Suprapubic skin (tissue), 4 donors: Measurements from ENCODE around the gene EGR2. TPM values are rescaled to one million over a fixed set of nuclear protein-coding genes. Genes with fewer than 3 reads are reported as not detected.
"Not testable (repeated sequence)": the region's sequence is repeated elsewhere in the genome, so short reads cannot be mapped to it uniquely, and the experiment has no call there.

ENCODE experiments used
- DNase-seq, 2 donors: peaks; one replicate each; pipeline ENCODE4 v3.0.0-alpha.2; 2019; ENCODE audit warnings: low spot score in 2 of 2
- H3K27ac ChIP-seq: fragments of 200-600 bp; sonication (generic); one replicate; pipeline ENCODE4 v1.5.1; 2019
- H3K27me3 ChIP-seq: fragments of 200-600 bp; sonication (generic); one replicate; pipeline ENCODE4 v1.5.1; 2019
- H3K36me3 ChIP-seq: fragments of 200-600 bp; sonication (generic); one replicate; pipeline ENCODE4 v1.5.1; 2019
- H3K4me1 ChIP-seq: fragments of 200-600 bp; sonication (generic); one replicate; pipeline ENCODE4 v1.5.1; 2019
- H3K4me3 ChIP-seq: fragments of 200-600 bp; sonication (generic); one replicate; pipeline ENCODE4 v1.5.1; 2019; ENCODE audit warnings: mild to moderate bottlenecking
- H3K9me3 ChIP-seq: fragments of 200-600 bp; sonication (generic); one replicate; pipeline ENCODE4 v1.5.1; 2019
- EP300 ChIP-seq: sonication (generic); formaldehyde crosslinking; IDR thresholded peaks from one replicate; pipeline ENCODE4 v1.6.1; 2017; ENCODE audit warnings: antibody characterized with exemption
- POLR2A ChIP-seq, 2 donors: fragments of 450-650 bp; IDR thresholded peaks; one replicate each; pipeline ENCODE4 v1.6.1; 2017; ENCODE audit warnings: antibody characterized with exemption in 2 of 2, mild to moderate bottlenecking in 2 of 2, moderate library complexity in 2 of 2
- POLR2AphosphoS5 ChIP-seq, 3 donors: sonication (generic); formaldehyde crosslinking; IDR thresholded peaks; one replicate each; pipeline ENCODE4 v1.6.1; 2017; ENCODE audit warnings: antibody characterized with exemption in 3 of 3
- WGBS: methylation state at CpG from one replicate; pipeline ENCODE4 v1.1.5; 2018; 5-methylcytosine and 5-hydroxymethylcytosine counted together
- total RNA-seq, 4 donors: library from RNA; depleted of rRNA; stranded (reverse); fragments of >200 nt; gene quantifications; one replicate each; pipeline ENCODE4 v1.1.0, GENCODE V29; 2016
- TF ChIP-seq, protein P1 (sequence below), 2 donors: fragments of 200-600 bp in 1 of 2; fragments of 450-650 bp in 1 of 2; sonication (generic) in 1 of 2; IDR thresholded peaks; one replicate each; pipeline ENCODE4 v1.5.1; 2016 to 2019; ENCODE audit warnings: antibody characterized with exemption in 2 of 2, mild to moderate bottlenecking in 1 of 2, moderate library complexity in 1 of 2

Gene EGR2
- total RNA-seq, 4 donors from 2014 or later = 7.2 to 39.0 (median 24.3) TPM

DNA sequence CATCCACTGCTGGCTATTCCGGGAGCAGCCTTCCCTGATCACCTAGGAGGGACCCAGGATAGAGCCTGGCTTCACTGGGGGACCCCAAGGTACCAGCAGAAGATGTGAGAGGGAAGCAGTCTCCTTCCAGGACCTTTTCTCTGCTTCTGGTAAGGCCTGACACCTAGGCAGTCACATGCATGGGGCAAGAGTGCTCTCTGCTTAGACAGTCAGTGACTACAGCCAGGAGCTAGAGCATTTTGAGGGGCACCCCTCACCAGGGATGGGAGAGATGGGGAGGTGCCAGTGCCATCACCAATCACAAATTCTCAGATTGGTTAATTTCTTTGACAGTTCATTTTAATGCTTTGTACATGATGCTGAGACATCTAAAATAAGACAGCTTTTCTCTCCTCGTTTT lies 25.6 kb downstream of the EGR2 start:
- Histone ChIP-seq H3K36me3 (no peaks in the 10 kb centered on the region), H3K9me3 (no peaks in the 10 kb centered on the region), H3K4me3 (no peak overlapping the region), H3K27ac (no peak overlapping the region), H3K4me1 (no peaks in the 10 kb centered on the region), H3K27me3 (no peaks in the 10 kb centered on the region)
- no peak for DNase-seq
- TF ChIP-seq POLR2A (IDR thresholded peaks at IDR 0.05) = no peak
- no peak for TF ChIP-seq EP300
- TF ChIP-seq, protein P1, sequence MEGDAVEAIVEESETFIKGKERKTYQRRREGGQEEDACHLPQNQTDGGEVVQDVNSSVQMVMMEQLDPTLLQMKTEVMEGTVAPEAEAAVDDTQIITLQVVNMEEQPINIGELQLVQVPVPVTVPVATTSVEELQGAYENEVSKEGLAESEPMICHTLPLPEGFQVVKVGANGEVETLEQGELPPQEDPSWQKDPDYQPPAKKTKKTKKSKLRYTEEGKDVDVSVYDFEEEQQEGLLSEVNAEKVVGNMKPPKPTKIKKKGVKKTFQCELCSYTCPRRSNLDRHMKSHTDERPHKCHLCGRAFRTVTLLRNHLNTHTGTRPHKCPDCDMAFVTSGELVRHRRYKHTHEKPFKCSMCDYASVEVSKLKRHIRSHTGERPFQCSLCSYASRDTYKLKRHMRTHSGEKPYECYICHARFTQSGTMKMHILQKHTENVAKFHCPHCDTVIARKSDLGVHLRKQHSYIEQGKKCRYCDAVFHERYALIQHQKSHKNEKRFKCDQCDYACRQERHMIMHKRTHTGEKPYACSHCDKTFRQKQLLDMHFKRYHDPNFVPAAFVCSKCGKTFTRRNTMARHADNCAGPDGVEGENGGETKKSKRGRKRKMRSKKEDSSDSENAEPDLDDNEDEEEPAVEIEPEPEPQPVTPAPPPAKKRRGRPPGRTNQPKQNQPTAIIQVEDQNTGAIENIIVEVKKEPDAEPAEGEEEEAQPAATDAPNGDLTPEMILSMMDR (IDR thresholded peaks at IDR 0.05) = no peak
- TF ChIP-seq POLR2AphosphoS5 (IDR thresholded peaks at IDR 0.05) = no peak
- WGBS = 97% methylated on average over 2 of the region's 2 CpGs

DNA sequence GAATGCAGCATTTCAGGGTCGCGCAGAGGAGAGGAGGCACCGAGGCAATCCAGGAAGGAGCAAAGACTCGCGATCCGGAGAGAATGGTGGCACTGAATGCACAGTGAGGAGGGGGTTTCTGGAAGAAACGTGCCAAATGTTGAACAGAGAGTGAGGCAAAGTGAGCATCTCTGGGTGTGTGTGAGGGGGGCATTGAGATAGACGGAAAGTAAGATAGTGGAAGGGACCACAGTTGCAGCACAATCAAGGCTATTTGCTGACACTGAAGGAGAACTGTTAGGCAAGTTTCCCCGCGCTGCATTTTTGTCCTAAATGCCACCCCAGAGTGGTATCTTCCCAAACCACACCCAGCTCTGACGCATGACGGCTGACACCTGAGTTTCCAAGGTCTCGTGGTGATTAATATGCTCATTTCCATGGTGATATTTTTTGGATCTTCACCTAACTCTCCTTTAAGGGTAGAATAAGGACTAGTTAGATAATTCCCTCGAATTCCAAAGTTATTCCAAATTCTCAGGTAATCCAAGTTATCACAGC lies 26.1 kb downstream of the EGR2 start:
- no peak for DNase-seq
- Histone ChIP-seq H3K4me3 (no peak overlapping the region), H3K9me3 (no peaks in the 10 kb centered on the region), H3K27ac (no peak overlapping the region), H3K27me3 (no peaks in the 10 kb centered on the region), H3K36me3 (no peaks in the 10 kb centered on the region), H3K4me1 (no peaks in the 10 kb centered on the region)
- WGBS = 82% methylated on average over 14 of the region's 14 CpGs
- TF ChIP-seq EP300 (no peak), POLR2A (IDR thresholded peaks at IDR 0.05) (no peak), POLR2AphosphoS5 (IDR thresholded peaks at IDR 0.05) (no peak)
- TF ChIP-seq, protein P1 (IDR thresholded peaks at IDR 0.05) = no peak

DNA sequence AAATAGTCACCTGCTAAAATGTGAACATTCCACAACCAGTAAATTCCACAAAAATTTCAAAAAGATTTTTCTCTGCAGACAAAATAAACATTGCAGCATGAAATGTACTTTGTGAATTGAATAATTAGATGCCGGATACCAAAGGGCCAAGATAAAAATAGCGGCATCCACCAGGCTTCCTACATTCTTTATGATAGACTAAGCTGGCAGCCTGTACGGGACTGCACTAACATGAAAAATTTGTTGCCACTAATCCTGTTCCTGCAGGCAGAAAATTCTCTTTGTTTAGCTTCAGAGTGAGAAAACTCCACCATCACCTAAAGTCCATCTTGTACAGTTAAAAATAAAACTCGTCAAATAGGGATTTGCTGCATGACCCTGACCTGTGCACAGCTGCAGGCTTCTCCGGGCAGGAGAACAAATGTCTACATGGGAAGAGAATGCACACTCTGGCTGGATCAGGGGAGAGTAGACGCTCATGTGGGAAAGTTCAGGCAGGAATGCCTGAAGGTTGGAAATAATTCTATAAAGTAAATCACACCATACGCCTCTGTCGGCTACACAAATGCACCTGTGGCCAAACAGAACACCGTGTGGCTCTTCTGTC lies 27.2 kb downstream of the EGR2 start:
- Histone ChIP-seq H3K27ac (no peak overlapping the region), H3K27me3 (no peaks in the 10 kb centered on the region), H3K4me3 (no peak overlapping the region), H3K4me1 (no peaks in the 10 kb centered on the region), H3K9me3 (no peaks in the 10 kb centered on the region), H3K36me3 (no peaks in the 10 kb centered on the region)
- DNase-seq = no peak
- TF ChIP-seq EP300 (no peak), POLR2A (IDR thresholded peaks at IDR 0.05) (no peak), POLR2AphosphoS5 (IDR thresholded peaks at IDR 0.05) (no peak)
- TF ChIP-seq, protein P1 (IDR thresholded peaks at IDR 0.05) = no peak
- 46% methylated on average over 9 of the region's 9 CpGs for WGBS

DNA sequence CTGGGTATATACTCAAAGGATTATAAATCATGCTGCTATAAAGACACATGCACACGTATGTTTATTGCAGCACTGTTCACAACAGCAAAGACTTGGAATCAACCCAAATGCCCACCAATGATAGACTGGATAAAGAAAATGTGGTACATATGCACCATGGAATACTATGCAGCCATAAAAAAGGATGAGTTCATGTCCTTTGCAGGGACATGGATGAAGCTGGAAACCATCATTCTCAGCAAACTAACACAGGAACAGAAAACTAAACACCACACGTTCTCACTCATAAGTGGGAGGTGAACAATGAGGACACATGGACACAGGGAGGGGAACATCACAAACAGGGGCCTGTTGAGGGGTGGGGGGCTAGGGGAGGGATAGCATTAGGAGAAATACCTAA lies 27.9 kb downstream of the EGR2 start:
- H3K27me3 ChIP-seq, H3K4me3 ChIP-seq, H3K9me3 ChIP-seq, DNase-seq, H3K36me3 ChIP-seq, H3K4me1 ChIP-seq, H3K27ac ChIP-seq: not testable (repeated sequence)
- 85% methylated on average over 2 of the region's 2 CpGs for WGBS

DNA sequence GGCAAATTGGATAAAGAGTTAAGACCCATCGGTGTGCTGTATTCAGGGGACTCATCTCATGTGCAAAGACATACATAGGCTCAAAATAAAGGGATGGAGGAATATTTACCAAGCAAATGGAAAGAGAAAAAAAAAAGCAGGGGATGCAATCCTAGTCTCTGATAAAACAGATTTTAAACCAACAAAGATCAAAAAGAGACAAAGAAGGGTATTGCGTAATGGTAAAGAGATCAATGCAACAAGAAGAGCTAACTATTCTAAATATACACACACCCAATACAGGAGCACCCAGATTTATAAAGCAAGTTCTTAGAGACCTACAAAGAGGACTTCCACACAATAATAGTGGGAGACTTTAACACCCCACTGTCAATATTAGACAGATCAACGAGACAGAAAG lies 31.6 kb downstream of the EGR2 start:
- not testable (repeated sequence) for H3K4me1 ChIP-seq, H3K4me3 ChIP-seq, H3K27ac ChIP-seq, H3K9me3 ChIP-seq, DNase-seq, H3K36me3 ChIP-seq, H3K27me3 ChIP-seq
- WGBS = 99% methylated on average over 3 of the region's 3 CpGs

DNA sequence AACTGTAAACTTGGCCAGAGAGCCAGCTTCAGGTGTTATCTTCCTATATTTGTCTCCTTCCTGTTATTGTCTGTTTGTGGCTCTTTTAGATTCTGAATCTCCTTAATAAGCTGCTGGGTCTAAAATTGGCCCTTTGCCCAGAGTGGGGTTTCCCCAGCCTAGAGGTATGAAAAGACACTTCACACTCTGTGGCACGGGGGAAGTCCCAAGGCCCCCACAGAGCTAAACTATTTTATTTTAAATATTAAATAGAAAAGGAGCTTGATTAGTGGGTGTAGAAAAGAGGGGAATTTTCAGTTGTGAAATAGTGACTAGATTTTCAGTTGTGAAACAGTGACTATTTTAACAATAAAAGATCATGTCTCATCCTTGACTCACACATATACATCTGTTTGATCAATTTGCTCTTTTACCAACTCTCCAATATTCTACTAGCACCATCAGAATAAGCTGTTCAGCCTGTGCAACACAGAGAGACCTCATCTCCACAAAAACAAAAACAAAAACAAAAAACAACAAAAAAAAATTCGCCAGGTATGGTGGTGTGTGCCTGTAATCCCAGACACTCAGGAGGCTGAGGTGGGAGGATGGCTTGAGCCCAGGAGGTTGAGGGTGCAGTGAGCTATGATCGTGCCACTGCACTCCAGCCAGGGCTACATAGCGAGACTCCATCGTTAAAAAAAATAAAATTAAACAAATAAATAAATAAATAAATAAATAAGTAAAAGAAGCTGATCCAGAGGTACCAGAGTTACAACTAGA lies 36.5 kb downstream of the EGR2 start:
- Histone ChIP-seq H3K4me1 (no peaks in the 10 kb centered on the region), H3K9me3 (no peaks in the 10 kb centered on the region), H3K36me3 (no peaks in the 10 kb centered on the region), H3K4me3 (no peak overlapping the region), H3K27ac (no peak overlapping the region), H3K27me3 (no peaks in the 10 kb centered on the region)
- no peak for TF ChIP-seq POLR2AphosphoS5 (IDR thresholded peaks at IDR 0.05)
- TF ChIP-seq, protein P1 (IDR thresholded peaks at IDR 0.05) = no peak
- no peak for TF ChIP-seq POLR2A (IDR thresholded peaks at IDR 0.05)
- no peak for TF ChIP-seq EP300
- 77% methylated on average over 5 of the region's 5 CpGs for WGBS
- no peak for DNase-seq
